DMS79 treated with DMSO at 0.1 percent for 48 hours (cell line): ENCODE measurements around the gene LRRC55.

Source experiments
- DNase-seq: peaks from one replicate; lab custom pipeline; 2025; lab: John Stamatoyannopoulos, UW

Gene LRRC55

GRCh38 chr11:57203359-57203758 is 21.6 kb downstream of the LRRC55 start:
- no peak for DNase-seq

- DNase-seq: no peak
Measured at GRCh38 chr11:57203882-57204480, 22.2 kb downstream of the LRRC55 start.

GRCh38 chr11:57205041-57205641 is 23.4 kb downstream of the LRRC55 start:
- DNase-seq: no peak

GRCh38 chr11:57207168-57207567 is 25.4 kb downstream of the LRRC55 start:
- no peak for DNase-seq

GRCh38 chr11:57210781-57211180 is 29.0 kb downstream of the LRRC55 start:
- no peak for DNase-seq

GRCh38 chr11:57213342-57214097 is 31.8 kb downstream of the LRRC55 start:
- DNase-seq: no peak

- no peak for DNase-seq
Measured at GRCh38 chr11:57214098-57214417, 32.3 kb downstream of the LRRC55 start.

- no peak for DNase-seq
Measured at GRCh38 chr11:57214494-57214893, 32.7 kb downstream of the LRRC55 start.

GRCh38 chr11:57216463-57216862 is 34.7 kb downstream of the LRRC55 start:
- no peak for DNase-seq

GRCh38 chr11:57217053-57217452 is 35.3 kb downstream of the LRRC55 start:
- DNase-seq: no peak

- no peak for DNase-seq
Measured at GRCh38 chr11:57219021-57219627, 37.4 kb downstream of the LRRC55 start.

GRCh38 chr11:57222239-57222638 is 40.5 kb downstream of the LRRC55 start:
- no peak for DNase-seq

GRCh38 chr11:57223601-57224000 is 41.8 kb downstream of the LRRC55 start:
- no peak for DNase-seq

- DNase-seq: no peak
Measured at GRCh38 chr11:57224128-57224527, 42.4 kb downstream of the LRRC55 start.

GRCh38 chr11:57224537-57224936 is 42.8 kb downstream of the LRRC55 start:
- DNase-seq: no peak

GRCh38 chr11:57228600-57228999 is 46.8 kb downstream of the LRRC55 start:
- no peak for DNase-seq

GRCh38 chr11:57230316-57230715 is 48.6 kb downstream of the LRRC55 start:
- no peak for DNase-seq

- DNase-seq: no peak
Measured at GRCh38 chr11:57230791-57231538, 49.2 kb downstream of the LRRC55 start.

GRCh38 chr11:57231539-57232253 is 49.9 kb downstream of the LRRC55 start:
- no peak for DNase-seq

- DNase-seq: no peak
Measured at GRCh38 chr11:57233702-57234101, 51.9 kb downstream of the LRRC55 start.

- DNase-seq: no peak
Measured at GRCh38 chr11:57235761-57236703, 54.3 kb downstream of the LRRC55 start.
